Measurements from ENCODE around the gene C1QTNF8. TPM values are rescaled to one million over a fixed set of nuclear protein-coding genes. Genes with fewer than 3 reads are reported as not detected.

C1QTNF8 gene
- total RNA-seq, 1 donor from 2014 or later: not detected

DNA sequence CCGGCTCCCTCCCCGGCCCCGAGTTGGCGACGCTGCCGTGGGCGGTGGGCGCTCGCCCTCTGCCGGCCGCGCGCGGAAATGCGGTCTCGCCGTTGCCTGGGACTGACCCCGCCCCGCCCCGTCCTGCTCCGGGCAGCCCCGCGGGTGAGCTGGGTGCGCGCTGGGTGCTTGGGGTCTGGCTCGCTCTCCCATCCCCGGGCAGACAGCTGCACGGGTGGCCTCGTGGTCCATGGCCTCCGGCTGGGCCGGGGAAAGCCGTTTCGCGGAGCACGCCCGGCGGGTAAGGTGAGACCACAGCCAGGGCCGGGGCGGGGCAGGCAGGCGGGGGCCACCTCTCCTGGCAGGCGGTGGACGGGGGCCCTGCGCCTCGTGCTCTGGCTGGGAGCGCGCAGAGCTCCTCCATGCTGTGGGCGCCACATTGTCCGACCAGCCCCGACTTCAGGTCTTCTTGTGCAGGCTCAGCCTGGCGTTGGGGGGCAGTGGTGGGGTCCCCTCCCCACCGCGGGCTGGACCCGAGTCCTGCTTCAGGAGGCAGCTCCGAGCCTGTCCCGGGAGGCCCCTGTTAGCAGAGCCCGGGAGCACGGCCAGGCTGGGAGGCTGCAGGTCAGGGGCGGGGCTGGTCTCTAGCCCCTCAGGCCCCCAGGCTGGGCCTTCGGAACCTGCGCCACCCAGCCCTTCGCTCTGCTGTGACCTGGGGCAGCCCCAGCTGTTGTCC is 7.0 kb upstream of the C1QTNF8 start:
- H3K9me3 ChIP-seq (replicated peaks): no peaks in the 10 kb centered on the region
- peaks cover 22% of the 10 kb centered on the region for H3K4me1 ChIP-seq
- no peaks in the 10 kb centered on the region for H3K36me3 ChIP-seq
- peak; percentile 60 for DNase-seq
- peaks cover 91% of the 10 kb centered on the region for H3K27me3 ChIP-seq (ENCODE audit: low read depth)
- intact Hi-C loops (cut with micrococcal nuclease): no loop called here
- H3K4me3 ChIP-seq: peak overlapping the region; percentile 43
- no peak overlapping the region for H3K27ac ChIP-seq (replicated peaks)
- TF ChIP-seq, protein P1, sequence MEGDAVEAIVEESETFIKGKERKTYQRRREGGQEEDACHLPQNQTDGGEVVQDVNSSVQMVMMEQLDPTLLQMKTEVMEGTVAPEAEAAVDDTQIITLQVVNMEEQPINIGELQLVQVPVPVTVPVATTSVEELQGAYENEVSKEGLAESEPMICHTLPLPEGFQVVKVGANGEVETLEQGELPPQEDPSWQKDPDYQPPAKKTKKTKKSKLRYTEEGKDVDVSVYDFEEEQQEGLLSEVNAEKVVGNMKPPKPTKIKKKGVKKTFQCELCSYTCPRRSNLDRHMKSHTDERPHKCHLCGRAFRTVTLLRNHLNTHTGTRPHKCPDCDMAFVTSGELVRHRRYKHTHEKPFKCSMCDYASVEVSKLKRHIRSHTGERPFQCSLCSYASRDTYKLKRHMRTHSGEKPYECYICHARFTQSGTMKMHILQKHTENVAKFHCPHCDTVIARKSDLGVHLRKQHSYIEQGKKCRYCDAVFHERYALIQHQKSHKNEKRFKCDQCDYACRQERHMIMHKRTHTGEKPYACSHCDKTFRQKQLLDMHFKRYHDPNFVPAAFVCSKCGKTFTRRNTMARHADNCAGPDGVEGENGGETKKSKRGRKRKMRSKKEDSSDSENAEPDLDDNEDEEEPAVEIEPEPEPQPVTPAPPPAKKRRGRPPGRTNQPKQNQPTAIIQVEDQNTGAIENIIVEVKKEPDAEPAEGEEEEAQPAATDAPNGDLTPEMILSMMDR (IDR thresholded peaks at IDR 0.05; ENCODE audit: borderline replicate concordance): peak; percentile 73

DNA sequence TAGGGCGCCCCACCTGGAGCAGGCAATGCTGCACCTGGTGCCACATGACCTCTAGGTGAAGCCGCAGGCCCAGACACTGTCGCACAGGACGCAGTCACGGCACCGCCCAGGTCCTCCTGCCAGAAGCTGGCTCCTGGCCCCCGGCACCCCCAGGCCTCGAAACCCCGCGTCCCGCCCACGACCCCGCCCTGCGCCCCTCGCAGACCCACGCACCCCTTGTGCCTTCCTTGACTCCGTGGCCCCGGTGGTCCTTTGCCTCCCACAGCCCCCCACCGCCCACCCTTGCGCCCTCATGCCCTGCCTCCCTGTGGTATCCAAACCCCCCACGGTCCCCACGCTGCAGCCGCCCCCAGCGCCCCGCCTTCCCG is 6.3 kb upstream of the C1QTNF8 start:
- TF ChIP-seq, protein P1 (IDR thresholded peaks at IDR 0.05; ENCODE audit: borderline replicate concordance): no peak
- Histone ChIP-seq H3K27me3 (ENCODE audit: low read depth) (peaks cover 91% of the 10 kb centered on the region), H3K27ac (replicated peaks) (no peak overlapping the region), H3K4me3 (no peak overlapping the region), H3K36me3 (no peaks in the 10 kb centered on the region), H3K9me3 (replicated peaks) (no peaks in the 10 kb centered on the region), H3K4me1 (peaks cover 27% of the 10 kb centered on the region)
- no peak for DNase-seq
- intact Hi-C loops (cut with micrococcal nuclease): no loop called here

GRCh38 chr16:1101573-1102332 is 5.7 kb upstream of the C1QTNF8 start:
- H3K27me3 ChIP-seq (ENCODE audit: low read depth): peaks cover 90% of the 10 kb centered on the region
- H3K36me3 ChIP-seq: no peaks in the 10 kb centered on the region
- no peak for DNase-seq
- H3K4me1 ChIP-seq: peaks cover 33% of the 10 kb centered on the region
- TF ChIP-seq, protein P1 (IDR thresholded peaks at IDR 0.05; ENCODE audit: borderline replicate concordance): no peak
- H3K4me3 ChIP-seq: no peak overlapping the region
- intact Hi-C loops (cut with micrococcal nuclease): no loop called here
- no peaks in the 10 kb centered on the region for H3K9me3 ChIP-seq (replicated peaks)
- H3K27ac ChIP-seq (replicated peaks): no peak overlapping the region

DNA sequence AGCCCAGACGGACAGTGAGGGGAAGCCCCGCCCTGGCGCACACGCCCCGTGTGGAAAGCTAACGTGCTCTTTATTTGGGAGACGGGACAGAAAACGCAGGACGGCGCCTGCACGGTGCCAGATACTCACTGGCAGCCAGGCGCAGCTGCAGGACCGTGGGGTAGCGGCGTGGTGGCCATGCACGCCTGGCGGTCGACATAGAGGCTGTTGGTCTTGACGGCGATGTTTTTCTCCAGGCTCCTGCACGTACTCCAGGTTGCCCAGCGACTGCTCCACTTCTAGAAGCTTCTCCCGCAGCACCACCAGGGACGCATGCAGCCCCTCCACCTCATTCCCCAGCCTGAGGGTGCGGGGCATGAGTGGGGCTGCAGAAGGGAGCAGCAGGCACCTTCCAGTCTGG is 5.1 kb upstream of the C1QTNF8 start:
- no peaks in the 10 kb centered on the region for H3K9me3 ChIP-seq (replicated peaks)
- H3K36me3 ChIP-seq: no peaks in the 10 kb centered on the region
- H3K4me3 ChIP-seq: no peak overlapping the region
- intact Hi-C loops (cut with micrococcal nuclease): no loop called here
- peaks cover 38% of the 10 kb centered on the region for H3K4me1 ChIP-seq
- no peak for DNase-seq
- H3K27me3 ChIP-seq (ENCODE audit: low read depth): peaks cover 89% of the 10 kb centered on the region
- TF ChIP-seq, protein P1 (IDR thresholded peaks at IDR 0.05; ENCODE audit: borderline replicate concordance): no peak
- no peak overlapping the region for H3K27ac ChIP-seq (replicated peaks)

DNA sequence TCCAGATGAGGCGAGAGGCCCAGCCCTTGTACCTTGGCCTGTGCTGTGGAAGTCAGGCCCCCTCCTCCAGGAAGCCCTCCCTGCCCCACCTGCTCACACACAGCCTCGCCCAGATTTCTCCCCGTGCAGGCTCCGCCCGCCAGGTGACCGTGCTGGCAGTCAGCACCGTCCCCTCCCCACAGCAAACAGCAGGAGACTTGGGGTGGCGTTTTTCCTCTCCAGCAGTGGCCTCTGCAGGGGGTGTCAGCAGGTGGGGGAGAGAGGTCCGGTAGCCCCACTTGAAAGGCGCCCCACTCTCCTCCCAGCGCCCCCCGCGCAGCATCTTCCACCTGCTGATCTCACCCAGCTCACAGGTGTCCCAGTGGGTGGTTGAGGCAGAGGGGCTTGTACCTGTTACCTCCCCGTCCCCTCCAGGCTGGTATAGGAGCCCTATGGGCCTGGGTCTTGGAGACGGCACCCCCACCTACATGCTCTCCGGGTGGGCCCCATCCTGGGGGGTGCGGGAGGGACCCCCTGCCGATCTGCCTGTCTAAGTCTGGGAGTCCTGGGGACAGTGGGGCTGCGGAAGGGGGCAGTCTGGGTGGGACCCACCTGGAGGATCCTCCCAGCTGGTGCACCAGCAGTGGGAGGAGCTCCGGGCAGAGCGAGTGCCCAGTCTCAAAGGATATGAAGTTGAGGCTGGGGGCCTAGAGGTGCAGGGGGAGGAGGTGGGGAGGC is 4.2 kb upstream of the C1QTNF8 start:
- Histone ChIP-seq H3K27ac (replicated peaks) (no peak overlapping the region), H3K4me1 (peaks cover 38% of the 10 kb centered on the region), H3K9me3 (replicated peaks) (no peaks in the 10 kb centered on the region), H3K36me3 (no peaks in the 10 kb centered on the region), H3K4me3 (no peak overlapping the region), H3K27me3 (ENCODE audit: low read depth) (peaks cover 81% of the 10 kb centered on the region)
- intact Hi-C loops (cut with micrococcal nuclease): no loop called here
- no peak for DNase-seq
- TF ChIP-seq, protein P1 (IDR thresholded peaks at IDR 0.05; ENCODE audit: borderline replicate concordance): no peak

Data from left ventricle myocardium inferior (tissue), 1 donor.